ENCODE measurements around the gene GPR65. TPM values are rescaled to one million over a fixed set of nuclear protein-coding genes. Genes with fewer than 3 reads are reported as not detected.

Gene GPR65
- total and polyA plus RNA-seq, 3 donors from 2014 or later, result 0.08 to 0.96 (median 0.31) TPM

DNA sequence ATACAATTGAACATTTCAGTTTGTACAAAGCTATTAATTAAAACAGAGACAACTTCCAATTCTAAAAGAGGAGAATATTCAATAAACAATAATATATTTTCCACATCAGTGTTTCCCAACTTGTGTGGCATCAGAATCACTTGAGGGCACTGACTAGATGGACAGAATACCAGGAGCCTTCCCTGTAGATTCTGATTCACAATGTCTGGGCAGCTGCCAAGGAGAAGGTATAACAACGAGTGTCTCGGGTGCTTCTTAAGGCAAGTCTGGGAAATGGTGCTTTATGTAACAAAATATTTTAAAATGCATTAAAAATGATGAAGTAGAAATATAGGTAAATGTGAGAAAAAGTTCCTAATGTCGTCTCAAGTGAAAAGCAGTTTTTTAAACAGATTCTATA, 38.1 kb upstream of the GPR65 start:
- Histone ChIP-seq H3K4me3 (no peak overlapping the region), H3K36me3 (ENCODE audit: low read depth, missing control alignments) (no peaks in the 10 kb centered on the region), H3K27ac (no peak overlapping the region), H3K4me1 (no peaks in the 10 kb centered on the region), H3K27me3 (no peaks in the 10 kb centered on the region), H3K9me3 (no peaks in the 10 kb centered on the region)
- no peak for DNase-seq
- intact Hi-C loops (cut with DNase I; ENCODE audit: low total_unique reads), result no loop called here
- no peak for TF ChIP-seq POLR2A (IDR thresholded peaks at IDR 0.05)
- TF ChIP-seq, protein P1, sequence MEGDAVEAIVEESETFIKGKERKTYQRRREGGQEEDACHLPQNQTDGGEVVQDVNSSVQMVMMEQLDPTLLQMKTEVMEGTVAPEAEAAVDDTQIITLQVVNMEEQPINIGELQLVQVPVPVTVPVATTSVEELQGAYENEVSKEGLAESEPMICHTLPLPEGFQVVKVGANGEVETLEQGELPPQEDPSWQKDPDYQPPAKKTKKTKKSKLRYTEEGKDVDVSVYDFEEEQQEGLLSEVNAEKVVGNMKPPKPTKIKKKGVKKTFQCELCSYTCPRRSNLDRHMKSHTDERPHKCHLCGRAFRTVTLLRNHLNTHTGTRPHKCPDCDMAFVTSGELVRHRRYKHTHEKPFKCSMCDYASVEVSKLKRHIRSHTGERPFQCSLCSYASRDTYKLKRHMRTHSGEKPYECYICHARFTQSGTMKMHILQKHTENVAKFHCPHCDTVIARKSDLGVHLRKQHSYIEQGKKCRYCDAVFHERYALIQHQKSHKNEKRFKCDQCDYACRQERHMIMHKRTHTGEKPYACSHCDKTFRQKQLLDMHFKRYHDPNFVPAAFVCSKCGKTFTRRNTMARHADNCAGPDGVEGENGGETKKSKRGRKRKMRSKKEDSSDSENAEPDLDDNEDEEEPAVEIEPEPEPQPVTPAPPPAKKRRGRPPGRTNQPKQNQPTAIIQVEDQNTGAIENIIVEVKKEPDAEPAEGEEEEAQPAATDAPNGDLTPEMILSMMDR (IDR thresholded peaks at IDR 0.05), result no peak
- WGBS, 2 donors, result 90 to 94% methylated on average over 3 of the region's 3 CpGs

DNA sequence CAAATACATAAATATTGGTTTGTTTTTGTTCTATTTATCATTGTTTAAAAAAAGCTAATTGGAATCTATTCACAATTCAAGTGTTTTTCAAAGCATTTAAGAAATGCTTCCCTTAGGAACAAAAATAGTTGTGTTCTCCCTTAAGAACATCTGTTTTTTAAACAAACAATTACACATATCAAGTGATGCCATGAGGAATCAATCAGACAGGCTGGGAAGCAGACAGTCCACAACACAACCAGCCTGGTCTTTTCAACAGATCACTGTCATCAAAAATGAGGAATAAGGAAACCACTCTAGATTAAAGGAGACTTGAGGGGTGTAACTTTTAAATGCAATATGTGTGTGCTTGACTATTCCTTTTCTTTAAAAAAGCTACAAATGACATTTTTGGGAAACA, 37.4 kb upstream of the GPR65 start:
- no peaks in the 10 kb centered on the region for H3K9me3 ChIP-seq
- H3K4me3 ChIP-seq, result no peak overlapping the region
- H3K27me3 ChIP-seq, result no peaks in the 10 kb centered on the region
- H3K4me1 ChIP-seq, result no peaks in the 10 kb centered on the region
- intact Hi-C loops (cut with DNase I; ENCODE audit: low total_unique reads), result no loop called here
- DNase-seq, result no peak
- no peak overlapping the region for H3K27ac ChIP-seq
- no peaks in the 10 kb centered on the region for H3K36me3 ChIP-seq (ENCODE audit: low read depth, missing control alignments)
- no peak for TF ChIP-seq POLR2A (IDR thresholded peaks at IDR 0.05)
- TF ChIP-seq, protein P1 (IDR thresholded peaks at IDR 0.05), result no peak

DNA sequence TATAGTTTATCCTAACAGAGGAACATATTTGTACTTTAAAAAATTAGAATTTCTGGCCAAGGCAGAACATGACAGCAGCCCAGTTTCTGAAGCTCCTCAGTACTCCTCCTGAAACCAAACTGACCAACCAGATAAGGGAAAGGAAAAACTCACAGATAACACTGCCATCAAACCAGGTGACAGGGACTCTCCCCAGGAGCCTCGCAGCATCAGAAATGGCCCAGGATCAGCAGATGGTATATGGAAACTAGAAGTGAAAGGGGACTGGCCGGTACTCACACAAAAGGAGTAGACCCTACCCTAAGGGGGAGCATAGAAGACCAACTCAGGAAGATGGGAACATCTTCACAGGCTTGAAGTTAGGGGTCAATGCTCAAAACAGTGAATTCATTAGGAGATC, 33.9 kb upstream of the GPR65 start:
- Histone ChIP-seq H3K9me3 (no peaks in the 10 kb centered on the region), H3K27me3 (no peaks in the 10 kb centered on the region), H3K4me1 (no peaks in the 10 kb centered on the region), H3K36me3 (ENCODE audit: low read depth, missing control alignments) (no peaks in the 10 kb centered on the region), H3K4me3 (no peak overlapping the region), H3K27ac (no peak overlapping the region)
- intact Hi-C loops (cut with DNase I; ENCODE audit: low total_unique reads), result no loop called here
- TF ChIP-seq POLR2A (IDR thresholded peaks at IDR 0.05), result no peak
- TF ChIP-seq, protein P1 (IDR thresholded peaks at IDR 0.05), result no peak
- no peak for DNase-seq
- 70 to 91% methylated on average over 2 of the region's 2 CpGs for WGBS, 2 donors

DNA sequence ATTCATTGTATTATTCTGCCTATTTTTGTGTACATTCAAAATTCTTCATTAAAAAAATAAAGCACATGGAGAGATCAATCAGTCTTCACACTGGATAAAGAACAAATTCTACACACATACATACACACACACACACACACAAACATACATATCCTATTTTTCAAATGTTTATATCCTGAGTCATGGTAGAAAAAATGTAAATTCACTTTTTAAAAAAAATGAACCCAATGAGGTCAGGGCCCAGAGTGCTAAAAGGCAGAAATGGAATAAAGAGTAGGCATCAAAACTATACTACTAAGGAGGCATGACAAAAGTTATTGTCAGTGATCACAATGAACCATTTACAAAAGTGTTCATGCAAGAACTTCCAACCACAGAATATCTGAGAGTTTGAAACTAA, 29.3 kb upstream of the GPR65 start:
- no peaks in the 10 kb centered on the region for H3K4me1 ChIP-seq
- intact Hi-C loops (cut with DNase I; ENCODE audit: low total_unique reads), result no loop called here
- DNase-seq, result no peak
- H3K27ac ChIP-seq, result no peak overlapping the region
- no peaks in the 10 kb centered on the region for H3K9me3 ChIP-seq
- no peaks in the 10 kb centered on the region for H3K27me3 ChIP-seq
- H3K4me3 ChIP-seq, result no peak overlapping the region
- H3K36me3 ChIP-seq (ENCODE audit: low read depth, missing control alignments), result no peaks in the 10 kb centered on the region
- TF ChIP-seq, protein P1 (IDR thresholded peaks at IDR 0.05), result no peak

DNA sequence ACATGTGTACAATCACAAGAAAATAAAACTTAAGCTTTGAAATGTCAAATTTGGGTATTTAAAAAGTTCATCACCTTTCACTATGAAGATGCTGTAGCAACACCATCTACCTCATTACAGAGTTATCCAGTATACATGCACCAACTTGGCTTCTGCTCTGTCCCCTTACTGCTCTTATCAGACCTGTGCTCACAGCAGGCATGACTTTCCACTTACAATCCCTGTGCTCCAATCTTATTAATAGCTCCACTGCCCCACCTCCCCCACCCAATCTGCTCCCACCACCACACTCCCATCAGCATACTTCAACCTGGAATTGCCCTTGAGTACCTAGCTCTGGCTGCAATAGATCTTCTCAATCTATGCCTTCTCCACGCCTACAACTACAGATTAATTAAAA, 25.2 kb upstream of the GPR65 start:
- Histone ChIP-seq H3K4me1 (no peaks in the 10 kb centered on the region), H3K4me3 (no peak overlapping the region), H3K9me3 (no peaks in the 10 kb centered on the region), H3K36me3 (ENCODE audit: low read depth, missing control alignments) (no peaks in the 10 kb centered on the region), H3K27ac (no peak overlapping the region), H3K27me3 (no peaks in the 10 kb centered on the region)
- DNase-seq, result no peak
- no peak for TF ChIP-seq POLR2A (IDR thresholded peaks at IDR 0.05)
- TF ChIP-seq, protein P1 (IDR thresholded peaks at IDR 0.05), result no peak
- WGBS, 2 donors, result 100% methylated on average over 1 of the region's 1 CpG
- intact Hi-C loops (cut with DNase I; ENCODE audit: low total_unique reads), result no loop called here
